Left ventricle myocardium superior (tissue), 1 donor: ENCODE results near the gene CD8B. TPM values are rescaled to one million over a fixed set of nuclear protein-coding genes. Genes with fewer than 3 reads are reported as not detected.
"Not testable (repeated sequence)": the region's sequence is repeated elsewhere in the genome, so short reads cannot be mapped to it uniquely, and the experiment has no call there.

Source experiments
- ATAC-seq: fragments of 200-7000 bp; cut with Tn5 transposase; one replicate; pipeline ENCODE4 v1.9.1; 2020; ENCODE audit warnings: mild to moderate bottlenecking, moderate library complexity
- DNase-seq: peaks from one replicate; pipeline ENCODE4 v3.0.0-alpha.2; 2020
- intact Hi-C: fragments of 100-400 bp; cut with micrococcal nuclease; formaldehyde crosslinking; loops from one replicate; pipeline ENCODE4 v1.11.0; 2022
- long read RNA-seq: library from polyadenylated mRNA; unstranded; transcript quantifications from one replicate; pipeline ENCODE4 v2.0.0, GENCODE V29; 2021
- total RNA-seq: library from RNA; stranded (reverse); fragmentation: NEBNext Ultra II Directional; extraction: Animal tissue kit (Norgen Biotek cat#: 25700); gene quantifications from one replicate; pipeline ENCODE4 v1.2.1, GENCODE V29; 2021
- donor health status: DM: no; HTN: yes; CAD: no; lungs with severe emphysema.

CD8B gene
- 1.2 TPM for total RNA-seq
- long read RNA-seq, partial matches to known transcripts = 0 of 1 reads
- long read RNA-seq, other reads (novel, unspliced or antisense) = 0 of 1 reads

- ATAC-seq = peak; percentile 73
- peak; percentile 47 for DNase-seq
- intact Hi-C loops = not testable (repeated sequence)
Observed at GRCh38 chr2:86861628-86862379, at the start of gene CD8B. CD8B (minus strand) TSS chr2:86861886; CDS start chr2:86861865, 21 bp downstream.

GRCh38 chr2:86905868-86906267 lies 44.2 kb upstream of the CD8B start:
- ATAC-seq, intact Hi-C loops, DNase-seq: not testable (repeated sequence)

GRCh38 chr2:86900687-86901086 lies 39.0 kb upstream of the CD8B start:
- ATAC-seq, DNase-seq, intact Hi-C loops: not testable (repeated sequence)

- intact Hi-C loops, DNase-seq, ATAC-seq: not testable (repeated sequence)
Observed at GRCh38 chr2:86886026-86886425, 24.3 kb upstream of the CD8B start.

- DNase-seq, ATAC-seq, intact Hi-C loops: not testable (repeated sequence)
Observed at GRCh38 chr2:86882865-86883264, 21.2 kb upstream of the CD8B start.

- DNase-seq, ATAC-seq, intact Hi-C loops: not testable (repeated sequence)
Observed at GRCh38 chr2:86882118-86882665, 20.5 kb upstream of the CD8B start.

- intact Hi-C loops, ATAC-seq, DNase-seq: not testable (repeated sequence)
Observed at GRCh38 chr2:86878986-86879385, 17.3 kb upstream of the CD8B start.

GRCh38 chr2:86870941-86871340 lies 9.3 kb upstream of the CD8B start:
- ATAC-seq, intact Hi-C loops, DNase-seq: not testable (repeated sequence)

GRCh38 chr2:86868895-86869468 lies 7.3 kb upstream of the CD8B start:
- intact Hi-C loops, DNase-seq, ATAC-seq: not testable (repeated sequence)

- ATAC-seq, DNase-seq, intact Hi-C loops: not testable (repeated sequence)
Observed at GRCh38 chr2:86862380-86862703, 656 bp upstream of the CD8B start.

- ATAC-seq, intact Hi-C loops, DNase-seq: not testable (repeated sequence)
Observed at GRCh38 chr2:86861175-86861574, 511 bp downstream of the CD8B start.

- ATAC-seq, intact Hi-C loops, DNase-seq: not testable (repeated sequence)
Observed at GRCh38 chr2:86860573-86860972, 1.1 kb downstream of the CD8B start.

GRCh38 chr2:86857688-86858087 lies 4.0 kb downstream of the CD8B start:
- DNase-seq, intact Hi-C loops, ATAC-seq: not testable (repeated sequence)

- ATAC-seq, DNase-seq, intact Hi-C loops: not testable (repeated sequence)
Observed at GRCh38 chr2:86856498-86856897, 5.2 kb downstream of the CD8B start.

- ATAC-seq, intact Hi-C loops: not testable (repeated sequence)
- peak; percentile 31 for DNase-seq
Observed at GRCh38 chr2:86855981-86856380, 5.7 kb downstream of the CD8B start.

- ATAC-seq, intact Hi-C loops, DNase-seq: not testable (repeated sequence)
Observed at GRCh38 chr2:86851581-86851980, 10.1 kb downstream of the CD8B start.

- DNase-seq, intact Hi-C loops, ATAC-seq: not testable (repeated sequence)
Observed at GRCh38 chr2:86842607-86843234, 19.0 kb downstream of the CD8B start.

GRCh38 chr2:86841330-86841729 lies 20.4 kb downstream of the CD8B start:
- ATAC-seq, DNase-seq, intact Hi-C loops: not testable (repeated sequence)

GRCh38 chr2:86839871-86840548 lies 21.7 kb downstream of the CD8B start:
- DNase-seq, ATAC-seq, intact Hi-C loops: not testable (repeated sequence)
